ENCODE results near the gene BMPR1B. TPM values are rescaled to one million over a fixed set of nuclear protein-coding genes. Genes with fewer than 3 reads are reported as not detected.

BMPR1B gene
- total RNA-seq, 2 experiments from 2014 or later = not detected

DNA sequence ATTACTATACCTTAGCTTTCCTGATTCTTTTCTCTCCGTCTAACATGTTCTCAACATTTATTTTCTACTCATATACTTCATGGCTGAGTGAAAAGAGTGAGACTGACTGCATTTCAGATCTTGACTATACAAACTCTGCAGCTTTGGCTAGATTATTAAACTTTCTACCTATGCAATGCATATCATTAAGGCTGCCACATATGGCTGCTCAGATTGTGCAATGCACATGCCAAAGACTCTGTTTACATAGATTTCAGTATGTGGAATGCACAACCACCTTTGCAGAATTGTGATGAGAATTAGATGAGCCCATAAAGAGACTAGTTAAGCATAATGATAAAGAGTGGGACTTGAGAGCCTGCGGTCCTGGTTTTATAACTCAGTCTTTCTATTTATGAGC lies 196.5 kb downstream of the BMPR1B start:
- no peak overlapping the region for H3K4me3 Mint-ChIP-seq
- ATAC-seq (ENCODE audit: poor library complexity) = no peak
- no peaks in the 10 kb centered on the region for H3K36me3 Mint-ChIP-seq (ENCODE audit: low read depth)
- Histone ChIP-seq H3K4me3 (ENCODE audit: low read length) (no peak overlapping the region), H3K4me1 (ENCODE audit: insufficient read depth, low read length) (no peaks in the 10 kb centered on the region), H3K36me3 (ENCODE audit: insufficient read depth, low read length) (no peaks in the 10 kb centered on the region), H3K27me3 (ENCODE audit: control insufficient read depth in 1 of 2, insufficient read depth in 2 of 2, low read length in 2 of 2) (no peaks in the 10 kb centered on the region), H3K27ac (ENCODE audit: low read depth in 1 of 2, low read length in 2 of 2) (no peak overlapping the region), H3K9me3 (ENCODE audit: control insufficient read depth in 1 of 2, insufficient read depth in 1 of 2, low read length in 2 of 2) (no peaks in the 10 kb centered on the region)
- H3K9me3 Mint-ChIP-seq = peaks cover 4% of the 10 kb centered on the region
- no peak overlapping the region for H3K27ac Mint-ChIP-seq
- no peaks in the 10 kb centered on the region for H3K4me1 Mint-ChIP-seq (ENCODE audit: low read depth)
- no peaks in the 10 kb centered on the region for H3K27me3 Mint-ChIP-seq
- ChIA-PET CTCF (no interaction called here), POLR2A (no interaction called here)
- TF ChIP-seq, protein P1, sequence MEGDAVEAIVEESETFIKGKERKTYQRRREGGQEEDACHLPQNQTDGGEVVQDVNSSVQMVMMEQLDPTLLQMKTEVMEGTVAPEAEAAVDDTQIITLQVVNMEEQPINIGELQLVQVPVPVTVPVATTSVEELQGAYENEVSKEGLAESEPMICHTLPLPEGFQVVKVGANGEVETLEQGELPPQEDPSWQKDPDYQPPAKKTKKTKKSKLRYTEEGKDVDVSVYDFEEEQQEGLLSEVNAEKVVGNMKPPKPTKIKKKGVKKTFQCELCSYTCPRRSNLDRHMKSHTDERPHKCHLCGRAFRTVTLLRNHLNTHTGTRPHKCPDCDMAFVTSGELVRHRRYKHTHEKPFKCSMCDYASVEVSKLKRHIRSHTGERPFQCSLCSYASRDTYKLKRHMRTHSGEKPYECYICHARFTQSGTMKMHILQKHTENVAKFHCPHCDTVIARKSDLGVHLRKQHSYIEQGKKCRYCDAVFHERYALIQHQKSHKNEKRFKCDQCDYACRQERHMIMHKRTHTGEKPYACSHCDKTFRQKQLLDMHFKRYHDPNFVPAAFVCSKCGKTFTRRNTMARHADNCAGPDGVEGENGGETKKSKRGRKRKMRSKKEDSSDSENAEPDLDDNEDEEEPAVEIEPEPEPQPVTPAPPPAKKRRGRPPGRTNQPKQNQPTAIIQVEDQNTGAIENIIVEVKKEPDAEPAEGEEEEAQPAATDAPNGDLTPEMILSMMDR (IDR thresholded peaks at IDR 0.05) = no peak
- no peak for DNase-seq
- intact Hi-C loops (cut with DNase I, micrococcal nuclease) = no loop called here

DNA sequence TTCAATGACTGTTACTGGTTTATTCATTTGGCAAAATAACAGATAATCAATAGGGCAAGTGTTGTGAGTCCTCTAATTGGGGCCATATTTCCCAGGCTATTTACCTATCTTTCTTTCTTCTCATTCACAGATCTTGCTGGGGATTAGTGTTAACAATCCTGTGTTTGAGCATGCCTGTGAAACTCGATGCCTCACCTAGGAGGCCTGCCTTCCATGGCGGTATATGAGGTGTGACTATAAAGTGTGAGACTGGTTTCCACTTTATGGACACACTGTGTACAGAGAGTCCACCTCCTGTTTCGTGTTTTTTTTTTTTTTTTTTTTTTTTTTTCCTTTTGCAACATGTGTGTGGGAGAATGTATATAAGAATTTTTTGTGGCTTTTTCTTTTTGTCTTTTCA lies 199.3 kb downstream of the BMPR1B start:
- CTCF ChIA-PET = interaction anchor here (0.7 kb wide), 1 partner anchor 1130 kb away, joined by 4 read pairs; no protein-coding TSS in a partner anchor
- H3K36me3 Mint-ChIP-seq (ENCODE audit: low read depth) = no peaks in the 10 kb centered on the region

DNA sequence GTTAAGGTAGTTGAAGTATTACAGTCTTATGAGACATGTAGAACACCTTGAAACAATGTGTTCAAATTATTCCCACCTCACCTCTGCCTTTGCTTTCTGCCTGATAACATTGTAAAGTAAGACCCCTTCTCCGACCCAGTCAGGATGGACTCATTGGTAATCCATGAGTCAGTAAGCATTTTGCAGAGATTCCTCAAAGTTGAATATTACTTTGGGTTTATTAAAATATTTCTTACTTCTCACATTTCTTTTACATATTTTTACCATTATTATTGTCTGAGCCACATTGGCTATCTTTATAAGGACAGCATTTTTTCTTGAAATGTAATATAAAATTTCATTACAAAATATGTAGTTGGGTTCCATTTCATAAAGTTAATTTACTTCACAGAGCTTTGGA lies 201.6 kb downstream of the BMPR1B start:
- no peak overlapping the region for H3K27ac ChIP-seq (ENCODE audit: low read depth in 1 of 2, low read length in 2 of 2)
- H3K4me3 Mint-ChIP-seq = no peak overlapping the region
- CTCF ChIA-PET = no interaction called here
- H3K9me3 ChIP-seq (ENCODE audit: control insufficient read depth in 1 of 2, insufficient read depth in 1 of 2, low read length in 2 of 2) = no peaks in the 10 kb centered on the region
- TF ChIP-seq, protein P1 (IDR thresholded peaks at IDR 0.05) = no peak
- no peaks in the 10 kb centered on the region for H3K27me3 Mint-ChIP-seq
- no peaks in the 10 kb centered on the region for H3K9me3 Mint-ChIP-seq
- H3K36me3 Mint-ChIP-seq (ENCODE audit: low read depth) = no peaks in the 10 kb centered on the region
- no peaks in the 10 kb centered on the region for H3K27me3 ChIP-seq (ENCODE audit: control insufficient read depth in 1 of 2, insufficient read depth in 2 of 2, low read length in 2 of 2)
- no peaks in the 10 kb centered on the region for H3K4me1 ChIP-seq (ENCODE audit: insufficient read depth, low read length)
- no peak overlapping the region for H3K4me3 ChIP-seq (ENCODE audit: low read length)
- intact Hi-C loops (cut with DNase I, micrococcal nuclease) = no loop called here
- no peaks in the 10 kb centered on the region for H3K36me3 ChIP-seq (ENCODE audit: insufficient read depth, low read length)
- DNase-seq (no peak), ATAC-seq (ENCODE audit: poor library complexity) (no peak)
- POLR2A ChIA-PET = no interaction called here
- H3K27ac Mint-ChIP-seq = no peak overlapping the region
- H3K4me1 Mint-ChIP-seq (ENCODE audit: low read depth) = no peaks in the 10 kb centered on the region

More for the DNA sequence above, 199.3 kb downstream of the BMPR1B start:
- Mint-ChIP-seq H3K4me3 (no peak overlapping the region), H3K27ac (no peak overlapping the region), H3K4me1 (ENCODE audit: low read depth) (no peaks in the 10 kb centered on the region), H3K27me3 (no peaks in the 10 kb centered on the region), H3K9me3 (peaks cover under 1% of the 10 kb centered on the region)
- POLR2A ChIA-PET = no interaction called here
- H3K4me3 ChIP-seq (ENCODE audit: low read length) = no peak overlapping the region
- H3K4me1 ChIP-seq (ENCODE audit: insufficient read depth, low read length) = no peaks in the 10 kb centered on the region
- H3K36me3 ChIP-seq (ENCODE audit: insufficient read depth, low read length) = no peaks in the 10 kb centered on the region
- DNase-seq = no peak
- H3K27me3 ChIP-seq (ENCODE audit: control insufficient read depth in 1 of 2, insufficient read depth in 2 of 2, low read length in 2 of 2) = no peaks in the 10 kb centered on the region
- intact Hi-C loops (cut with DNase I, micrococcal nuclease) = no loop called here
- no peak overlapping the region for H3K27ac ChIP-seq (ENCODE audit: low read depth in 1 of 2, low read length in 2 of 2)
- H3K9me3 ChIP-seq (ENCODE audit: control insufficient read depth in 1 of 2, insufficient read depth in 1 of 2, low read length in 2 of 2) = no peaks in the 10 kb centered on the region
- no peak for ATAC-seq (ENCODE audit: poor library complexity)
- TF ChIP-seq, protein P1 (IDR thresholded peaks at IDR 0.05) = no peak
